Measurements from ENCODE around the gene ZBTB8B.

DNA sequence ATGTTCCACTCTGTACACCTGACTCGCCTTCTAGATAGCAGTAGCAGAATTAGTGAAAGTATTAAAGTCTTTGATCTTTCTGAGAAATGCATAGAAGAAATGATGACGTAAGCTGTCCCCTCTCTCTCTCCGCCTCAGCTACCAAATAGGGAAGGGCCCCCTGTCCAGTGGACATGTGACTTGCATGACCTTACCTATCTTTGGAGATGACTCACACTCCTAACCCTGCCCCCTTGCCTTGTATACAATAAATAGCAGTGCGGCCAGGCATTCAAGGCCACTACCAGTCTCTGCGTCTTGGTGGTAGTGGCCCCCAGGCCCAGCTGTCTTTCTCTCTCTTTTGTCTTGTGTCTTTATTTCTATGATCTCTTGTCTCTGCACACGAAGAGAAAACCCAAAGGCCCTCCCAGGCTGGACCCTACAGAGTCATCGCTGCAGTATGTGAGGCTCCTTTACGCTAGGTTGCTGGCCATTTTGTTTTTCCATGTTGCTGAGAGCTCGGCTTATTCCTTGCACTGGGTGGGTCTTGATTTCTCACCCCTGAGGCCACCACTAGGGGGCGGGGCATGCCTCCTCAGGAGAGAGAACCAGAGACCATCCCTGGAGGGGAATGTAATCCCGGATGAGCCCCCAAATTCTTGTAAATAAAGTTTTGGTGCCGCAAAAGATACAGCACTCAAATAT is 16.0 kb upstream of the ZBTB8B start:
- no peak for TF ChIP-seq POLR2AphosphoS5 (IDR thresholded peaks at IDR 0.05; ENCODE audit: low read depth, low read length)
- TF ChIP-seq SIN3A (IDR thresholded peaks at IDR 0.05; ENCODE audit: borderline replicate concordance, insufficient read depth, low read length) = no peak
